Lower lobe of right lung (tissue), 2 donors: Measurements from ENCODE around the gene PLEKHA1. TPM values are rescaled to one million over a fixed set of nuclear protein-coding genes. Genes with fewer than 3 reads are reported as not detected.

Source experiments
- ATAC-seq, 2 donors: fragments of 200-7000 bp; cut with Tn5 transposase; one replicate each; pipeline ENCODE4 v1.9.1; 2020 to 2022; ENCODE audit warnings: mild to moderate bottlenecking in 2 of 2, moderate library complexity in 2 of 2
- DNase-seq: peaks from one replicate; pipeline ENCODE4 v3.0.0-alpha.2; 2020
- H3K27ac ChIP-seq: fragments of 200-600 bp; one replicate; pipeline ENCODE4 v1.8.0; 2022
- H3K27me3 ChIP-seq: fragments of 200-600 bp; one replicate; pipeline ENCODE4 v1.8.0; 2022; ENCODE audit warnings: low read depth
- H3K36me3 ChIP-seq: fragments of 200-600 bp; one replicate; pipeline ENCODE4 v1.8.0; 2022; ENCODE audit warnings: mild to moderate bottlenecking
- H3K4me1 ChIP-seq: fragments of 200-600 bp; one replicate; pipeline ENCODE4 v1.8.0; 2022
- H3K4me3 ChIP-seq: fragments of 200-600 bp; one replicate; pipeline ENCODE4 v1.8.0; 2022; ENCODE audit warnings: mild to moderate bottlenecking
- H3K9me3 ChIP-seq: fragments of 200-600 bp; one replicate; pipeline ENCODE4 v1.8.0; 2022
- CTCF ChIP-seq: fragments of 200-600 bp; IDR thresholded peaks from one replicate; pipeline ENCODE4 v1.8.0; 2022; ENCODE audit warnings: antibody characterized with exemption, mild to moderate bottlenecking
- intact Hi-C: fragments of 100-400 bp; cut with DNase I; formaldehyde crosslinking; loops from one replicate; pipeline ENCODE4 v1.11.0; 2022
- total RNA-seq: library from RNA; stranded (reverse); fragmentation: NEBNext Ultra II Directional; extraction: Animal tissue kit (Norgen Biotek cat#: 25700); gene quantifications from one replicate; pipeline ENCODE4 v1.2.1, GENCODE V29; 2021
- donor health status: DM: no; HTN: yes; CAD: no; lungs with severe emphysema.

The PLEKHA1 gene
- total RNA-seq, 1 donor from 2014 or later, result 46.1 TPM

- ATAC-seq (no peak), DNase-seq (no peak)
- intact Hi-C loops, result no loop called here
- TF ChIP-seq CTCF, result no peak
- Histone ChIP-seq H3K27me3 (no peaks in the 10 kb centered on the region), H3K9me3 (no peaks in the 10 kb centered on the region), H3K4me1 (peaks cover 38% of the 10 kb centered on the region), H3K27ac (no peak overlapping the region), H3K36me3 (peaks cover 51% of the 10 kb centered on the region), H3K4me3 (no peak overlapping the region)
Measured at GRCh38 chr10:122417667-122418066, 43.2 kb downstream of the PLEKHA1 start.

DNA sequence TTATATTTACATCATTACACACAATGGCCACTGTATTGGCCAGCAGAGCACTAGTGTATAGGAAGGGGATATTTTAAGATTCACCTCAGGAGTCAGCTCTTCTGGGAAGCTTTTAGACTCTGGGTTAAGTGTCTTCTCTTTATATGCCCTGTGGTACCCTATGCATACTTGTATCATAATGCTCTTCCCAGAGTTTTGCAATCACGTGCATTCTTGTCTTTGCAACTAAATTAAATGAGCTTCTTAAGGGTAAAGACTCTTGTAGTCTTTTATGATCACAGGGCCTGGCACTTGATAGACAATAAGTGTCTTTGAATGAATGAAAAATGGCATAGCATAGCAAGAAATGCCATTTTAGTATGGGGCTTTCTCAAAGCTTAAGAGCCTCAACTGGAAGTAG is 44.5 kb downstream of the PLEKHA1 start:
- no peak for TF ChIP-seq CTCF
- Histone ChIP-seq H3K27ac (peak overlapping the region; percentile 1), H3K9me3 (no peaks in the 10 kb centered on the region), H3K27me3 (no peaks in the 10 kb centered on the region), H3K36me3 (peaks cover 37% of the 10 kb centered on the region), H3K4me1 (peaks cover 42% of the 10 kb centered on the region), H3K4me3 (no peak overlapping the region)
- intact Hi-C loops, result no loop called here
- DNase-seq (no peak), ATAC-seq (no peak)

DNA sequence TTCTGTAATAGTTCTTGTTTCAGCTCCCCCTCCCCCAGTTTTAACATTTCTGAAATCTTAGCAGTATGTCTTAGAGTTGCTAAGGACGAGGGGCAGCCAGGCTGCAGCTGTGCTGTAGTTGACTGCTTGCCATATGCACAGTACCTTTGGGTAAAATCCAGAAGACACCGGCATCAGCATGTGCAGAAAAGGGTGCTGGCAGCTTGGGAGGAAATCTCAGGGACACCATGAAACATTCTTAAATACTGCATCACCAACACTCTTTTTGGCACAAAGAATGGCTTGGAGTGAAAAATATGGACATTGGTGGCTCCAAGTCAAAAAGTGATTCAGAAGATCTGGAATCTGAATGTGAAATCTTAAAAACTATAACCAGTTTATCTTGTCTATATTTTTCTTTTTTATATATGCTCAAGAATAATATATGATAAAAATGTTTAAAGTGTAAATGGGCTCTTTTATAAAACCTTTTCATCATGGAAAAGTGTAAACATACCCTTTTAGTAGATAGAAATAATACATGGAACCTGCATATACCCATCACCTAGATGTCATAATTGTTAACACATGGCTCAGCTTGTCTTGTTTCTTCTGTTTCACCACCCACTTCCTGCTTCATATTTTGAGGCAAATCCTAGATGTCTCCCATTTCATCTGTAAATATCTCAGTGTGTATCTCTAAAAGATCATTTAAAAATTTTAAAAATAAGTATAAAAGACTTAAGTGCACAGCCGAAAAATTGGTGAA is 45.5 kb downstream of the PLEKHA1 start:
- Histone ChIP-seq H3K27me3 (no peaks in the 10 kb centered on the region), H3K27ac (peak overlapping the region; percentile 1), H3K4me3 (no peak overlapping the region), H3K4me1 (peaks cover 42% of the 10 kb centered on the region), H3K36me3 (peaks cover 30% of the 10 kb centered on the region), H3K9me3 (no peaks in the 10 kb centered on the region)
- no peak for TF ChIP-seq CTCF
- DNase-seq (no peak), ATAC-seq (peak in 1 of 2 donors; percentile 6)
- intact Hi-C loops, result no loop called here

DNA sequence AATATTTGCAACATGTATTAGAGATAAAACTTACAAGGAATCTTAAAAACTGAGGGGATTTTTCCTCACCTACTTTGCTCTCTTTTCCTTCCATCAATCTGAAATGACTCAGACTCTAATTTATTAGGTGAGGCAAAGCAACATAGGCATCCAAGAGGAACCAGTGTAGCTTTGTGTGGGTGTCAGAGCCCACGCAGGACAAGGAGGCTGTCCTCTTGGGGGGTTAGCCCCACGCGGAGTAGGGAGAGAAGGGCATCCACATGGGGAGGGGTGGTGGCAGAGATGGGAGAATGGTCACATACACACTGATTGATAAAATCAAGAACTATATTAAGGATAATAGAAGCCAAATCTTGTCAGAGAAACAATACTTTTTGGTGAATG is 46.1 kb downstream of the PLEKHA1 start:
- Histone ChIP-seq H3K27me3 (no peaks in the 10 kb centered on the region), H3K4me3 (no peak overlapping the region), H3K27ac (no peak overlapping the region), H3K4me1 (peaks cover 42% of the 10 kb centered on the region), H3K36me3 (peaks cover 31% of the 10 kb centered on the region), H3K9me3 (no peaks in the 10 kb centered on the region)
- intact Hi-C loops, result no loop called here
- TF ChIP-seq CTCF, result no peak
- ATAC-seq (no peak), DNase-seq (no peak)

DNA sequence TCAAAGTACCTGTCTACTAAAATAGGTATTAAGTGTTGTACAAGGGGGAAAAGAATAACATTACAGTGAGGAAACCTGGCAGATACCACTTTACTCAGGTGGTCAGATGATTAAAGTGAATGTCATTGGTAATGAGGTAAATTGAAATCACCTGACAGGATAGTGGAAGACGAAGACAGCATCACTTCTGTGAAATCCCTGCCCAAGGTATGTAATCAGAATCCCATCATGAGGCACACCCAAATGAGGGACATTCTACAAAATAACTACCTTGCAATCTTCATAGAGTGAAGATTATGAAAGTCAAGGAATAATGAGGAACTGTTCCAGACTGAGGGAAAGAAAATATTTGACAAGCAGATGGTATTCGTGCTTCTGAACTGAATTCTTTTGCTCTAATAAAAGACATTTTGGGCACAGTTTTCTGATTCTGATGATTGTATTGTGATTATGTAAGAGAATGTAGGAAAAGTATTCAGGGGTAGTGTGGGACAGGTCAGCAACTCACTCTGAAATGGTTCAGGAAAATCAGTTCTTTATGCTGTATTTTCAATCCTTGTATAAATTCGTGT is 46.6 kb downstream of the PLEKHA1 start:
- Histone ChIP-seq H3K4me1 (peaks cover 41% of the 10 kb centered on the region), H3K27me3 (no peaks in the 10 kb centered on the region), H3K4me3 (no peak overlapping the region), H3K36me3 (peaks cover 30% of the 10 kb centered on the region), H3K9me3 (no peaks in the 10 kb centered on the region), H3K27ac (no peak overlapping the region)
- intact Hi-C loops, result no loop called here
- DNase-seq (no peak), ATAC-seq (no peak)
- no peak for TF ChIP-seq CTCF
